ENCODE data around the gene VAPA. TPM values are rescaled to one million over a fixed set of nuclear protein-coding genes. Genes with fewer than 3 reads are reported as not detected.

The VAPA gene
- total RNA-seq, 1 experiment from 2014 or later, result 137 TPM

- Mint-ChIP-seq H3K27ac (no peak overlapping the region), H3K36me3 (no peaks in the 10 kb centered on the region), H3K9me3 (peaks cover 8% of the 10 kb centered on the region), H3K27me3 (ENCODE audit: low read depth) (no peaks in the 10 kb centered on the region; the same call in 1 of the 2 replicates), H3K4me1 (no peaks in the 10 kb centered on the region), H3K4me3 (no peak overlapping the region)
- ChIA-PET POLR2A (no interaction called here), CTCF (no interaction called here)
- ATAC-seq (no peak), DNase-seq (ENCODE audit: low spot score) (no peak)
- no peak for TF ChIP-seq ETV6 (CRISPR knock-in tag; IDR thresholded peaks at IDR 0.05)
- TF ChIP-seq NR2C2 (CRISPR knock-in tag; IDR thresholded peaks at IDR 0.05), result no peak
- TF ChIP-seq, protein P1, sequence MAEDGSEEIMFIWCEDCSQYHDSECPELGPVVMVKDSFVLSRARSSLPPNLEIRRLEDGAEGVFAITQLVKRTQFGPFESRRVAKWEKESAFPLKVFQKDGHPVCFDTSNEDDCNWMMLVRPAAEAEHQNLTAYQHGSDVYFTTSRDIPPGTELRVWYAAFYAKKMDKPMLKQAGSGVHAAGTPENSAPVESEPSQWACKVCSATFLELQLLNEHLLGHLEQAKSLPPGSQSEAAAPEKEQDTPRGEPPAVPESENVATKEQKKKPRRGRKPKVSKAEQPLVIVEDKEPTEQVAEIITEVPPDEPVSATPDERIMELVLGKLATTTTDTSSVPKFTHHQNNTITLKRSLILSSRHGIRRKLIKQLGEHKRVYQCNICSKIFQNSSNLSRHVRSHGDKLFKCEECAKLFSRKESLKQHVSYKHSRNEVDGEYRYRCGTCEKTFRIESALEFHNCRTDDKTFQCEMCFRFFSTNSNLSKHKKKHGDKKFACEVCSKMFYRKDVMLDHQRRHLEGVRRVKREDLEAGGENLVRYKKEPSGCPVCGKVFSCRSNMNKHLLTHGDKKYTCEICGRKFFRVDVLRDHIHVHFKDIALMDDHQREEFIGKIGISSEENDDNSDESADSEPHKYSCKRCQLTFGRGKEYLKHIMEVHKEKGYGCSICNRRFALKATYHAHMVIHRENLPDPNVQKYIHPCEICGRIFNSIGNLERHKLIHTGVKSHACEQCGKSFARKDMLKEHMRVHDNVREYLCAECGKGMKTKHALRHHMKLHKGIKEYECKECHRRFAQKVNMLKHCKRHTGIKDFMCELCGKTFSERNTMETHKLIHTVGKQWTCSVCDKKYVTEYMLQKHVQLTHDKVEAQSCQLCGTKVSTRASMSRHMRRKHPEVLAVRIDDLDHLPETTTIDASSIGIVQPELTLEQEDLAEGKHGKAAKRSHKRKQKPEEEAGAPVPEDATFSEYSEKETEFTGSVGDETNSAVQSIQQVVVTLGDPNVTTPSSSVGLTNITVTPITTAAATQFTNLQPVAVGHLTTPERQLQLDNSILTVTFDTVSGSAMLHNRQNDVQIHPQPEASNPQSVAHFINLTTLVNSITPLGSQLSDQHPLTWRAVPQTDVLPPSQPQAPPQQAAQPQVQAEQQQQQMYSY (CRISPR knock-in tag; IDR thresholded peaks at IDR 0.05), result no peak
- TF ChIP-seq ZNF423 (CRISPR knock-in tag; IDR thresholded peaks at IDR 0.05), result no peak
- TF ChIP-seq, protein P2, sequence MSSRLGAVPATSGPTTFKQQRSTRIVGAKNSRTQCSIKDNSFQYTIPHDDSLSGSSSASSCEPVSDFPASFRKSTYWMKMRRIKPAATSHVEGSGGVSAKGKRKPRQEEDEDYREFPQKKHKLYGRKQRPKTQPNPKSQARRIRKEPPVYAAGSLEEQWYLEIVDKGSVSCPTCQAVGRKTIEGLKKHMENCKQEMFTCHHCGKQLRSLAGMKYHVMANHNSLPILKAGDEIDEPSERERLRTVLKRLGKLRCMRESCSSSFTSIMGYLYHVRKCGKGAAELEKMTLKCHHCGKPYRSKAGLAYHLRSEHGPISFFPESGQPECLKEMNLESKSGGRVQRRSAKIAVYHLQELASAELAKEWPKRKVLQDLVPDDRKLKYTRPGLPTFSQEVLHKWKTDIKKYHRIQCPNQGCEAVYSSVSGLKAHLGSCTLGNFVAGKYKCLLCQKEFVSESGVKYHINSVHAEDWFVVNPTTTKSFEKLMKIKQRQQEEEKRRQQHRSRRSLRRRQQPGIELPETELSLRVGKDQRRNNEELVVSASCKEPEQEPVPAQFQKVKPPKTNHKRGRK (CRISPR knock-in tag; IDR thresholded peaks at IDR 0.05; ENCODE audit: borderline replicate concordance), result no peak
- TF ChIP-seq KAT7 (CRISPR knock-in tag; IDR thresholded peaks at IDR 0.05; ENCODE audit: borderline replicate concordance), result no peak
- TF ChIP-seq ATF3 (CRISPR knock-in tag; conservative IDR thresholded peaks at IDR 0.05), result no peak
- no peak for TF ChIP-seq MAX (CRISPR knock-in tag; IDR thresholded peaks at IDR 0.05)
- TF ChIP-seq TP53 (CRISPR knock-in tag; IDR thresholded peaks at IDR 0.05), result no peak
- TF ChIP-seq NR3C1 (CRISPR knock-in tag; conservative IDR thresholded peaks at IDR 0.05; ENCODE audit: low read depth), result no peak
- TF ChIP-seq ZNF425 (CRISPR knock-in tag; conservative IDR thresholded peaks at IDR 0.05), result no peak
- TF ChIP-seq ZBTB21 (CRISPR knock-in tag; IDR thresholded peaks at IDR 0.05; ENCODE audit: borderline replicate concordance), result no peak
- no peak for TF ChIP-seq HMGA2 (CRISPR knock-in tag; IDR thresholded peaks at IDR 0.05)
- no peak for TF ChIP-seq RORB (CRISPR knock-in tag; IDR thresholded peaks at IDR 0.05)
- no peak for TF ChIP-seq ERG (CRISPR knock-in tag; IDR thresholded peaks at IDR 0.05)
- TF ChIP-seq ZNF416 (CRISPR knock-in tag; IDR thresholded peaks at IDR 0.05), result no peak
- no peak for TF ChIP-seq TCF7 (CRISPR knock-in tag; IDR thresholded peaks at IDR 0.05; ENCODE audit: low read depth)
- TF ChIP-seq CREB1 (CRISPR knock-in tag; IDR thresholded peaks at IDR 0.05), result no peak
- no peak for TF ChIP-seq TEAD4 (CRISPR knock-in tag; IDR thresholded peaks at IDR 0.05)
These were observed 29.2 kb upstream of the VAPA start for GRCh38 chr18:9884532-9885140.
